ENCODE measurements around the gene VAMP5. TPM values are rescaled to one million over a fixed set of nuclear protein-coding genes. Genes with fewer than 3 reads are reported as not detected.

Gene VAMP5
- total and polyA plus RNA-seq, 2 experiments from 2014 or later, result 2.7 to 36.1 TPM

DNA sequence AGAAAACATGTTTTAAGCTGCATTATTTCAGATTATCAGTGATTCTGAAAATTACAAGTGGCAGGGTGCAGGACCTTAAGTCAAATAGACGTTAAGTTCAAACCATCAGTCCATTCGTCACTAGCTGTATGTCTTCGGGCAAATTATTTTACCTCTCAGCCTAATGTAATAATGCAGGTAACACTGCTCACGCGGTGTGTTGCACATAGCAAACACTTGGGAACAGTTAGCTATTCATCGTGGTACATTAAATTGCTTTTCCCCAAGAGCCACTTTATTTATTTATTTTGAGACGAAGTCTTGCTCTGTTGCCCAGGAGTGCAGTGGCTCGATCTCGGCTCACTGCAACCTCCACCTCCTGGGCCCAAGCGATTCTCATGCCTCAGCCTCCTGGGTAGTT is 35.1 kb upstream of the VAMP5 start:
- H2AFZ ChIP-seq, result no peak overlapping the region
- H3K4me2 ChIP-seq, result no peak overlapping the region
- whole genome bisulfite sequencing (ENCODE audit: low lambda C conversion rate, missing lambda C conversion rate), result 93% methylated on average over 10 of the region's 10 CpGs
- no peak for DNase-seq (ENCODE audit: low spot score)
- H3K9me2 ChIP-seq (replicated peaks; ENCODE audit: insufficient read depth), result no peaks in the 10 kb centered on the region
- H3K27ac ChIP-seq, result no peak overlapping the region
- H3K27me3 ChIP-seq, result no peaks in the 10 kb centered on the region
- no peaks in the 10 kb centered on the region for H3K36me3 ChIP-seq (replicated peaks; ENCODE audit: insufficient read depth, low read depth)
- peaks cover 7% of the 10 kb centered on the region for H4K20me1 ChIP-seq (ENCODE audit: insufficient read depth, poor library complexity, severe bottlenecking)
- H3K79me2 ChIP-seq, result no peaks in the 10 kb centered on the region
- H3K4me1 ChIP-seq (ENCODE audit: insufficient read depth), result no peaks in the 10 kb centered on the region
- TF ChIP-seq, protein P1, sequence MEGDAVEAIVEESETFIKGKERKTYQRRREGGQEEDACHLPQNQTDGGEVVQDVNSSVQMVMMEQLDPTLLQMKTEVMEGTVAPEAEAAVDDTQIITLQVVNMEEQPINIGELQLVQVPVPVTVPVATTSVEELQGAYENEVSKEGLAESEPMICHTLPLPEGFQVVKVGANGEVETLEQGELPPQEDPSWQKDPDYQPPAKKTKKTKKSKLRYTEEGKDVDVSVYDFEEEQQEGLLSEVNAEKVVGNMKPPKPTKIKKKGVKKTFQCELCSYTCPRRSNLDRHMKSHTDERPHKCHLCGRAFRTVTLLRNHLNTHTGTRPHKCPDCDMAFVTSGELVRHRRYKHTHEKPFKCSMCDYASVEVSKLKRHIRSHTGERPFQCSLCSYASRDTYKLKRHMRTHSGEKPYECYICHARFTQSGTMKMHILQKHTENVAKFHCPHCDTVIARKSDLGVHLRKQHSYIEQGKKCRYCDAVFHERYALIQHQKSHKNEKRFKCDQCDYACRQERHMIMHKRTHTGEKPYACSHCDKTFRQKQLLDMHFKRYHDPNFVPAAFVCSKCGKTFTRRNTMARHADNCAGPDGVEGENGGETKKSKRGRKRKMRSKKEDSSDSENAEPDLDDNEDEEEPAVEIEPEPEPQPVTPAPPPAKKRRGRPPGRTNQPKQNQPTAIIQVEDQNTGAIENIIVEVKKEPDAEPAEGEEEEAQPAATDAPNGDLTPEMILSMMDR (IDR thresholded peaks at IDR 0.05; ENCODE audit: poor library complexity), result no peak
- TF ChIP-seq EZH2 (IDR thresholded peaks at IDR 0.05; ENCODE audit: borderline replicate concordance) (no peak), EZH2phosphoT487 (IDR thresholded peaks at IDR 0.05; ENCODE audit: low read depth, severe bottlenecking, unreplicated experiment) (no peak)
- H3K9me3 ChIP-seq (ENCODE audit: low read depth), result no peaks in the 10 kb centered on the region
- no peak overlapping the region for H3K4me3 ChIP-seq

DNA sequence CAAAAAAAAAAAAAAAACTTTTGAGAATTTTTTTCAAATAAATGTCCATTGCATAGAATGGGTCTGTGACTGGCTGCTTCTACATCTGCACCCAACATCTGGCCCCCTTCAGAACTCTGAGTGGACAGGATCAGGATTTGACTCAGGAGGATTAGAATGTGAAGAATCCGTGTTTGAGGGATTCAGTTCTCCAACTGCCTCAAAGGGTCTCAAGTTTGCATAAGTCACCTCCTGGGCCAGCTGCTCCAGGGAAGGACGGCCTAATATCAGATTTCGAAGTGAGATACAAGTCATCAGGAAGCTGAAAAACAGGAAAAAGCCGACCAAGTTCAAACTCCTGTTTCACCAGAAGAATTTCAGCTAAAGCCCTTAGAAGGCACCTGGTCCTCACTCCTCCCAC is 34.4 kb upstream of the VAMP5 start:
- TF ChIP-seq, protein P1 (IDR thresholded peaks at IDR 0.05; ENCODE audit: poor library complexity), result no peak
- TF ChIP-seq EZH2 (IDR thresholded peaks at IDR 0.05; ENCODE audit: borderline replicate concordance) (no peak), EZH2phosphoT487 (IDR thresholded peaks at IDR 0.05; ENCODE audit: low read depth, severe bottlenecking, unreplicated experiment) (no peak)
- Histone ChIP-seq H3K9me3 (ENCODE audit: low read depth) (no peaks in the 10 kb centered on the region), H3K4me2 (no peak overlapping the region), H3K4me1 (ENCODE audit: insufficient read depth) (no peaks in the 10 kb centered on the region), H3K36me3 (replicated peaks; ENCODE audit: insufficient read depth, low read depth) (no peaks in the 10 kb centered on the region), H3K79me2 (no peaks in the 10 kb centered on the region), H4K20me1 (ENCODE audit: insufficient read depth, poor library complexity, severe bottlenecking) (peaks cover under 1% of the 10 kb centered on the region), H3K9me2 (replicated peaks; ENCODE audit: insufficient read depth) (no peaks in the 10 kb centered on the region), H3K27me3 (no peaks in the 10 kb centered on the region), H3K4me3 (no peak overlapping the region), H3K27ac (peak overlapping the region; percentile 70), H2AFZ (no peak overlapping the region)
- DNase-seq (ENCODE audit: low spot score), result no peak
- 48% methylated on average over 4 of the region's 4 CpGs for WGBS (ENCODE audit: low lambda C conversion rate, missing lambda C conversion rate)

DNA sequence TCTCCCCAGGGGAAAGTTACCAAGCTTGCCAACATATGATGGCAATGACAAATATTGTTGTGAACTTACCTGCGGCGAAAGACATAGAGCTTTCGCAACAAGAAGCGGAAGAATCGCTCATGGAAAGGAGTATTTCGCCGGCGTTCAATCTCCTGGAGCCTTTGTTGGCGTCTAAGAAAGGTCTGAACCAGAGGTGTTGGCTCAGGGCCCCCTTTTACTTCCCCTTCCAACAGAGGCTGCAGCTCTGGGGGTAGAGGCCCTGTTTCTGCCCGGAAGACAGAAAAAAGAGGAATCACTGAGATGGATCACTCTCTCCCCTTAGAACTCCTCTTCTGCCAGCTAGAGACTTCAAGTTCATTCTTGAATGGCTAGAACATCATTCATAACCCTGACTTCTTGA is 33.7 kb upstream of the VAMP5 start:
- H3K9me3 ChIP-seq (ENCODE audit: low read depth), result no peaks in the 10 kb centered on the region
- DNase-seq (ENCODE audit: low spot score), result no peak
- no peaks in the 10 kb centered on the region for H3K79me2 ChIP-seq
- no peaks in the 10 kb centered on the region for H3K36me3 ChIP-seq (replicated peaks; ENCODE audit: insufficient read depth, low read depth)
- H3K9me2 ChIP-seq (replicated peaks; ENCODE audit: insufficient read depth), result no peaks in the 10 kb centered on the region
- peak overlapping the region; percentile 70 for H3K27ac ChIP-seq
- no peaks in the 10 kb centered on the region for H3K27me3 ChIP-seq
- no peak for TF ChIP-seq EZH2phosphoT487 (IDR thresholded peaks at IDR 0.05; ENCODE audit: low read depth, severe bottlenecking, unreplicated experiment)
- TF ChIP-seq EZH2 (IDR thresholded peaks at IDR 0.05; ENCODE audit: borderline replicate concordance), result no peak
- TF ChIP-seq, protein P1 (IDR thresholded peaks at IDR 0.05; ENCODE audit: poor library complexity), result no peak
- no peaks in the 10 kb centered on the region for H4K20me1 ChIP-seq (ENCODE audit: insufficient read depth, poor library complexity, severe bottlenecking)
- H2AFZ ChIP-seq, result no peak overlapping the region
- WGBS (ENCODE audit: low lambda C conversion rate, missing lambda C conversion rate), result 95% methylated on average over 10 of the region's 10 CpGs
- H3K4me3 ChIP-seq, result no peak overlapping the region
- no peak overlapping the region for H3K4me2 ChIP-seq
- H3K4me1 ChIP-seq (ENCODE audit: insufficient read depth), result no peaks in the 10 kb centered on the region

Measured in hepatocyte (in vitro differentiated cells).